ENCODE data around the gene MAMDC2. TPM values are rescaled to one million over a fixed set of nuclear protein-coding genes. Genes with fewer than 3 reads are reported as not detected.

The MAMDC2 gene
- total RNA-seq, 6 experiments from 2014 or later = 0.22 to 1.6 (median 0.37) TPM; not detected in 1

- no peak for TF ChIP-seq CTCF (IDR thresholded peaks at IDR 0.05)
- TF ChIP-seq POLR2A (IDR thresholded peaks at IDR 0.05) = no peak
- no peak overlapping the region for H3K27ac ChIP-seq
- H3K9me3 ChIP-seq = no peaks in the 10 kb centered on the region
- intact Hi-C loops (cut with DNase I) = no loop called here
- H3K4me3 ChIP-seq = no peak overlapping the region
- 67% methylated on average over 6 of the region's 6 CpGs for WGBS (ENCODE audit: insufficient coverage, low coverage, low lambda C conversion rate, missing lambda C conversion rate)
- no peaks in the 10 kb centered on the region for H3K27me3 ChIP-seq
- ATAC-seq (no peak), DNase-seq (no peak)
- H3K4me1 ChIP-seq = no peaks in the 10 kb centered on the region
- H3K36me3 ChIP-seq = no peaks in the 10 kb centered on the region
Measured at GRCh38 chr9:70165006-70165602, 121.5 kb downstream of the MAMDC2 start.

GRCh38 chr9:70168521-70168920, 124.9 kb downstream of the MAMDC2 start:
- Histone ChIP-seq H3K9me3 (no peaks in the 10 kb centered on the region), H3K27ac (no peak overlapping the region), H3K4me1 (no peaks in the 10 kb centered on the region), H3K36me3 (no peaks in the 10 kb centered on the region), H3K27me3 (no peaks in the 10 kb centered on the region), H3K4me3 (no peak overlapping the region)
- intact Hi-C loops (cut with DNase I) = no loop called here
- no peak for TF ChIP-seq POLR2A (IDR thresholded peaks at IDR 0.05)
- TF ChIP-seq CTCF (IDR thresholded peaks at IDR 0.05) = no peak
- ATAC-seq = no peak
- 84% methylated on average over 5 of the region's 5 CpGs for WGBS (ENCODE audit: insufficient coverage, low coverage, low lambda C conversion rate, missing lambda C conversion rate)
- DNase-seq = no peak

- intact Hi-C loops (cut with DNase I) = no loop called here
- H3K36me3 ChIP-seq = no peaks in the 10 kb centered on the region
- H3K4me1 ChIP-seq = no peaks in the 10 kb centered on the region
- H3K4me3 ChIP-seq = no peak overlapping the region
- no peak overlapping the region for H3K27ac ChIP-seq
- 66% methylated on average over 3 of the region's 3 CpGs for WGBS (ENCODE audit: insufficient coverage, low coverage, low lambda C conversion rate, missing lambda C conversion rate)
- H3K27me3 ChIP-seq = no peaks in the 10 kb centered on the region
- no peak for DNase-seq
- no peaks in the 10 kb centered on the region for H3K9me3 ChIP-seq
- ATAC-seq = no peak
- TF ChIP-seq POLR2A (IDR thresholded peaks at IDR 0.05) (no peak), CTCF (IDR thresholded peaks at IDR 0.05) (no peak)
Measured at GRCh38 chr9:70169222-70169621, 125.6 kb downstream of the MAMDC2 start.

- Histone ChIP-seq H3K36me3 (no peaks in the 10 kb centered on the region), H3K27ac (no peak overlapping the region), H3K27me3 (no peaks in the 10 kb centered on the region), H3K4me3 (no peak overlapping the region), H3K4me1 (no peaks in the 10 kb centered on the region), H3K9me3 (no peaks in the 10 kb centered on the region)
- no peak for TF ChIP-seq CTCF (IDR thresholded peaks at IDR 0.05)
- TF ChIP-seq POLR2A (IDR thresholded peaks at IDR 0.05) = no peak
- no peak for ATAC-seq
- intact Hi-C loops (cut with DNase I) = no loop called here
- no peak for DNase-seq
- 83% methylated on average over 6 of the region's 7 CpGs for WGBS (ENCODE audit: insufficient coverage, low coverage, low lambda C conversion rate, missing lambda C conversion rate)
Measured at GRCh38 chr9:70170151-70170790, 126.6 kb downstream of the MAMDC2 start.
